Frontal cortex (tissue), 4 donors: ENCODE measurements around the gene SCML2. TPM values are rescaled to one million over a fixed set of nuclear protein-coding genes. Genes with fewer than 3 reads are reported as not detected.
"Not testable (repeated sequence)": the region's sequence is repeated elsewhere in the genome, so short reads cannot be mapped to it uniquely, and the experiment has no call there.

Experiments
- DNase-seq, 2 donors: peaks; one replicate each; pipeline ENCODE4 v3.0.0; 2012; ENCODE audit warnings: low spot score in 2 of 2
- FAIRE-seq: peaks from 2 replicates; lab custom pipeline; 2012; peaks lifted over from hg19 to GRCh38; lab: Jason Lieb, UNC
- small RNA-seq: library from RNA; depleted of rRNA; stranded (forward); fragments of <200 nt; gene quantifications from one replicate; pipeline ENCODE3, GENCODE V24; 2014
- total RNA-seq: library from RNA; depleted of rRNA; stranded (reverse); fragments of >200 nt; gene quantifications from one replicate; pipeline ENCODE4 v1.2.3, GENCODE V29; 2014
- donor health status: control.
- donor health status: control.
- donor health status: control.

SCML2 gene
- total RNA-seq, 1 donor from 2014 or later: 13.9 TPM

- no peak for FAIRE-seq
Observed at GRCh38 chrX:18278449-18278848, 76.0 kb downstream of the SCML2 start.

GRCh38 chrX:18272222-18272621 lies 82.3 kb downstream of the SCML2 start:
- DNase-seq: no peak
- FAIRE-seq: no peak

More at GRCh38 chrX:18278449-18278848, 76.0 kb downstream of the SCML2 start:
- DNase-seq: no peak

GRCh38 chrX:18271725-18272124 lies 82.8 kb downstream of the SCML2 start:
- DNase-seq (no peak), FAIRE-seq (no peak)

- FAIRE-seq (no peak), DNase-seq (no peak)
Observed at GRCh38 chrX:18271309-18271708, 83.2 kb downstream of the SCML2 start.

- DNase-seq: no peak
- no peak for FAIRE-seq
Observed at GRCh38 chrX:18255059-18255458, 99.4 kb downstream of the SCML2 start.

DNA sequence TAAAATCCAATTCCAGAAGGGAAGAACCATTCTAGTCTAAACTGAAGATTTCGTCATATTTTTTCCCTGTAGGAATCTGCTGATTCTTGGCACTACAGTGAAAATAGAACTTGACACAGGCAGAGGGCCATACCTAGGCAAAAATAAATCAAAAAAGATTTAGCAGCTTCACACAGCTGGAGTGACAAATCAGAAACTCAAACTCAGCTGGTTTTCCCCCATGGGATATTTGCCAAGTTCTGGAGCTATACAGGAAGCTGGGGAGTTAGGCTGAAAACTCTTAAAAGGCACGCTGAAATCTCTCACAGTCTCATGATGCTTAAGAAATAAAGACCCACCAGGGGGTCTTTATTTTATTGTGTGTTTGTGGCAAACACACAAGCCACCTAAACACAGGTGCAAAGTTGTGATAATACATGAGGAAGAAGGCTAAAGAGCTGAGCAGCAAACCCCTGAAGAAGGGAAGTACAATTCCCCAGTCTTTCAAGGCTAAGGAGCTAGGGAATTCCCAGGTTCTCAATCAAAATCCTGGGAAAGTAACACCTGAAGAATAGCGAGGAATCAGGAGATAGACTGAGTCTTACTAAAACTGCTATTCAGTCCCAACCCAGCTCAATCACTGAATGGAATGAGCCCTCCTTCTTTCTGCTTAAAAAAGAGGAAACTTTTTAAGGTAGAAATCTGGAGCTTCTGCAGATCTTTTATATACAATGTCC lies 101.7 kb downstream of the SCML2 start:
- DNase-seq: no peak
- FAIRE-seq: no peak

- FAIRE-seq, DNase-seq: not testable (repeated sequence)
Observed at GRCh38 chrX:18229646-18230045, 124.8 kb downstream of the SCML2 start.

- no peak for FAIRE-seq
- DNase-seq: no peak
Observed at GRCh38 chrX:18228069-18228468, 126.4 kb downstream of the SCML2 start.

GRCh38 chrX:18227458-18227857 lies 127.0 kb downstream of the SCML2 start:
- no peak for FAIRE-seq
- no peak for DNase-seq

DNA sequence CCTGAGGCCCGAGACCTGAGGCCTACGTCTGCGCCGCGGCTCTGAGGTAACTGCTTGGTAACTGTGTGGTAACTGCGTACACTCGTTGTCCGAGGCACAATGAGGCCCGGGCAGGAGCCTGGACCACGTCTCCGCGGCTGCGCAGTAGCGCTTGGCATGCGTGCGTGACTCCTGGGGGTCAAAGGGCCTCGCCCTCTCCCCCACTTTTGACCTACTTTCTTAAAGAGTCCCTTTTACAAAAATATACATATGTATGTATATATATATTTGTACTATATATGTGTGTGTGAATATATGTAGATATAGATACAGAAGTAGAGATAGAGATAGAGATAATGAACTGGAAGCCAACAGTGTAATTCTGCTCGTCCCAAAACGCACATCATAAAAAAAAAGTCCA lies 133.7 kb downstream of the SCML2 start, which contains the start of gene BEND2:
BEND2 (minus strand) TSS at position 101 of the 400 bp plus-strand sequence. CDS start 136 bp downstream, outside the sequence.
- DNase-seq (no peak), FAIRE-seq (no peak)

DNA sequence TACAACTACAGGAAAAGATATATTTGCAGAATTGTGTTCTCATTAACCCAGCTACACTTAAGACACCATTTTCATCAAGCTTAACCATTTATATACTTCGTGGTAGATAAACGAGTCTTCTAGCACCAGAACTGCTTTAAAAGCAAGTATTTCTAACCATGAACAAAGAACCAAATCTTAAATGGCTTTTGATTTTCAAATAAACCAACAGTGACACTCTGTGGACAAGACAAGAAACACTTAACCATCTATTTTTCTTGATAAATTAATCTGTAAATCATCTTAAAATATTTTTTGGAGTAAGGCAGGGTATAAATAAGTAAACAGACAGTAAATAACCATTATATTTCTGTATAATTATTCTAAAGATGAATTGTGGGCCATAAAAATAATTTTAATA lies 144.0 kb downstream of the SCML2 start:
- DNase-seq: peak in 1 of 2 donors; percentile 10
- FAIRE-seq: peak; percentile 37

- DNase-seq: no peak
- no peak for FAIRE-seq
Observed at GRCh38 chrX:18206657-18207056, 147.8 kb downstream of the SCML2 start.

GRCh38 chrX:18203631-18204030 lies 150.9 kb downstream of the SCML2 start:
- no peak for FAIRE-seq
- no peak for DNase-seq

- DNase-seq: no peak
Observed at GRCh38 chrX:18194688-18195087, 159.8 kb downstream of the SCML2 start.

More at GRCh38 chrX:18194688-18195087, 159.8 kb downstream of the SCML2 start:
- no peak for FAIRE-seq

Small RNA genes within 50 kb of the gene (small RNA-seq; reads per million reads assigned to genes)
- not detected for gene RF00019
- gene TMSB10P2: not detected

Other genes starting within 250 kb of the SCML2 start
- gene BEND2, start 133.8 kb downstream of the SCML2 start, total RNA-seq: not detected
- 37.5 TPM for gene CDKL5, start 70.9 kb upstream of the SCML2 start, total RNA-seq